HG03064 (cell line): Measurements from ENCODE around the gene OR5H14.
"Not testable (repeated sequence)": the region's sequence is repeated elsewhere in the genome, so short reads cannot be mapped to it uniquely, and the experiment has no call there.

Experiments used
- ATAC-seq: cut with Tn5 transposase; IDR thresholded peaks from one replicate; pipeline ENCODE4 v1.9.1; 2021; ENCODE audit warnings: low read depth; ENCODE audit not compliant: unreplicated experiment

Gene OR5H14

GRCh38 chr3:98196293-98196692, 49.0 kb downstream of the OR5H14 start:
- ATAC-seq, result not testable (repeated sequence)

GRCh38 chr3:98199020-98199419, 51.7 kb downstream of the OR5H14 start:
- ATAC-seq, result no peak
